Left ventricle myocardium inferior (tissue), 1 donor: ENCODE results near the gene SRL. TPM values are rescaled to one million over a fixed set of nuclear protein-coding genes. Genes with fewer than 3 reads are reported as not detected.

Experiments
- DNase-seq: peaks from one replicate; pipeline ENCODE4 v3.0.0-alpha.2; 2020
- H3K27ac ChIP-seq: fragments of 200-600 bp; replicated peaks from 2 replicates; pipeline ENCODE4 v1.8.0; 2021
- H3K27me3 ChIP-seq: fragments of 200-600 bp; 2 replicates; pipeline ENCODE4 v1.8.0; 2021; ENCODE audit warnings: low read depth
- H3K36me3 ChIP-seq: fragments of 200-600 bp; 2 replicates; pipeline ENCODE4 v1.8.0; 2021
- H3K4me1 ChIP-seq: fragments of 200-600 bp; 2 replicates; pipeline ENCODE4 v1.8.0; 2021
- H3K4me3 ChIP-seq: fragments of 200-600 bp; 2 replicates; pipeline ENCODE4 v1.8.0; 2021; ENCODE audit warnings: mild to moderate bottlenecking, moderate library complexity
- H3K9me3 ChIP-seq: fragments of 200-600 bp; replicated peaks from 2 replicates; pipeline ENCODE4 v1.8.0; 2021
- CTCF ChIP-seq: fragments of 200-600 bp; IDR thresholded peaks from 2 replicates; pipeline ENCODE4 v1.8.0; 2021; ENCODE audit warnings: antibody characterized with exemption, mild to moderate bottlenecking, borderline replicate concordance
- intact Hi-C: fragments of 100-400 bp; cut with micrococcal nuclease; formaldehyde crosslinking; loops from one replicate; pipeline ENCODE4 v1.11.0; 2022
- total RNA-seq: library from RNA; stranded (reverse); fragmentation: NEBNext Ultra II Directional; extraction: Animal tissue kit (Norgen Biotek cat#: 25700); gene quantifications from one replicate; pipeline ENCODE4 v1.2.1, GENCODE V29; 2021
- donor health status: DM: no; HTN: yes; CAD: no; lungs with severe emphysema.

The SRL gene
- total RNA-seq, 1 donor from 2014 or later, result 445 TPM

GRCh38 chr16:4283441-4283840 lies 41.6 kb upstream of the SRL start:
- intact Hi-C loops, result no loop called here
- no peak for DNase-seq
- H3K27ac ChIP-seq, result no peak overlapping the region
- no peaks in the 10 kb centered on the region for H3K27me3 ChIP-seq
- H3K4me1 ChIP-seq, result peaks cover 6% of the 10 kb centered on the region
- H3K4me3 ChIP-seq, result no peak overlapping the region
- TF ChIP-seq CTCF, result no peak
- H3K36me3 ChIP-seq, result no peaks in the 10 kb centered on the region
- no peaks in the 10 kb centered on the region for H3K9me3 ChIP-seq

- TF ChIP-seq CTCF, result no peak
- intact Hi-C loops, result no loop called here
- Histone ChIP-seq H3K27ac (no peak overlapping the region), H3K9me3 (no peaks in the 10 kb centered on the region), H3K36me3 (no peaks in the 10 kb centered on the region), H3K4me1 (no peaks in the 10 kb centered on the region), H3K4me3 (no peak overlapping the region), H3K27me3 (no peaks in the 10 kb centered on the region)
- DNase-seq, result no peak
These were observed 38.7 kb upstream of the SRL start for GRCh38 chr16:4280625-4281024.

- intact Hi-C loops, result no loop called here
- no peak overlapping the region for H3K4me3 ChIP-seq
- TF ChIP-seq CTCF, result no peak
These were observed 36.2 kb upstream of the SRL start for GRCh38 chr16:4277987-4278513.

DNA sequence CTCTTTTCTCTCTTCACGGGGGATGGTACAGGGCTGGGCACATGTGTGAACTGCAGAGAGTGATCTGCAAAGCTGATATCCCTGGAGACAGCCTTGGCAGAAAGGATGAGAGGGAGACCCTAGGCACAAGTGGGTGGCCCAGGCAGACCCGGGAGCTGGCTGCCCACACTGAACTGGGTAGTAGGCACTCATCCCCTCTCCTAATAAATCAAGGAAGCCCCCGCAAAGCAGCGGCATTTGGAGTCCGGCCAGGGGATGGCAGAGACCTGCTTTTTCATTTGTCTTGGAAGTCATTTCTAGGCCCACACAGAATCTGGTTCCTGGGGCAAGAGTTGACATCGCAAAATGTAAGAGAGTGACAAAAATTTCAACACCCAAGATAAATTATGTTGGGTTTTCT lies 34.0 kb upstream of the SRL start:
- DNase-seq, result no peak
- Histone ChIP-seq H3K36me3 (no peaks in the 10 kb centered on the region), H3K27me3 (no peaks in the 10 kb centered on the region), H3K27ac (no peak overlapping the region), H3K4me3 (no peak overlapping the region), H3K9me3 (no peaks in the 10 kb centered on the region), H3K4me1 (peaks cover 33% of the 10 kb centered on the region)
- TF ChIP-seq CTCF, result no peak
- intact Hi-C loops, result no loop called here

More at GRCh38 chr16:4277987-4278513, 36.2 kb upstream of the SRL start:
- Histone ChIP-seq H3K36me3 (no peaks in the 10 kb centered on the region), H3K27me3 (no peaks in the 10 kb centered on the region), H3K27ac (no peak overlapping the region), H3K9me3 (no peaks in the 10 kb centered on the region), H3K4me1 (peaks cover 18% of the 10 kb centered on the region)
- DNase-seq, result no peak

DNA sequence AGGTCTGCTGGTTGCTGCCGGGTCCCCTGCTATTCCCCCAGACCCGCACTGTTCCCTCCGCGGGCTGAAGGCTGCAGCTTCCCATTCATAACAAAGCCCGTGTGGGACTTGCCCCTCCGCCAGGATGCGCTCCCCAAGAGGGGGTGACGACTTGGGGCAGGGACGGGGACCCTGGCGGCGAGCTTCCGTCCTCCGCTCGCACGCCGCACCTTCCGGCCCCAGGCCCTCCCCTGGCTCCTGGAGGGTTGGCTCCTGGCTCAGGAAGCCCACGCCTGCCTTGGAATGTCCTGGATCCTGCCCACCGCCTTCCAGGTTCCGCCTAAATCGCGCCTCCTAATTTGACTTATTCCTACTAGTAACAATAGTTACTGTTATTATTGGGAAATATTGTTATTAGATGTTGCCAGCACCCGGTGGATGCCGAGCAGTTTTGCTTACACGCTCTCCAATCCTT lies 32.0 kb upstream of the SRL start:
- TF ChIP-seq CTCF, result peak; percentile 56
- peaks cover 38% of the 10 kb centered on the region for H3K4me1 ChIP-seq
- intact Hi-C loops, result no loop called here

More for the DNA sequence above, 32.0 kb upstream of the SRL start:
- Histone ChIP-seq H3K4me3 (peak overlapping the region; percentile 85), H3K27me3 (no peaks in the 10 kb centered on the region), H3K9me3 (no peaks in the 10 kb centered on the region), H3K27ac (peak overlapping the region; percentile 97), H3K36me3 (no peaks in the 10 kb centered on the region)
- DNase-seq, result peak; percentile 60
